Peyer's patch (tissue), 4 donors: ENCODE measurements around the gene SPATS2. TPM values are rescaled to one million over a fixed set of nuclear protein-coding genes. Genes with fewer than 3 reads are reported as not detected.

Source experiments
- DNase-seq, 3 donors: peaks; one replicate each; pipeline ENCODE4 v3.0.0-alpha.2; 2017 to 2019
- H3K27ac ChIP-seq, 4 donors: fragments of 200-600 bp; sonication (generic); one replicate each; pipeline ENCODE4 v1.5.1; 2016 to 2019
- H3K27me3 ChIP-seq, 2 donors: fragments of 200-600 bp; sonication (generic); one replicate each; pipeline ENCODE4 v1.5.1; 2019
- H3K36me3 ChIP-seq, 3 donors: fragments of 200-600 bp; sonication (generic); one replicate each; pipeline ENCODE4 v1.5.1; 2016 to 2019
- H3K4me1 ChIP-seq, 4 donors: fragments of 200-600 bp; sonication (generic); one replicate each; pipeline ENCODE4 v1.5.1; 2016 to 2019
- H3K4me3 ChIP-seq, 4 donors: fragments of 200-600 bp; sonication (generic); 1 replicate in 3 of 4; 2 replicates in 1 of 4; pipeline ENCODE4 v1.5.1; 2016 to 2019; ENCODE audit warnings: mild to moderate bottlenecking in 1 of 4
- H3K9me3 ChIP-seq, 4 donors: fragments of 200-600 bp; sonication (generic); one replicate each; pipeline ENCODE4 v1.5.1; 2016 to 2019; ENCODE audit warnings: mild to moderate bottlenecking in 1 of 4
- CTCF ChIP-seq, 6 experiments: fragments of 450-650 bp in 4 of 6; fragments of 200-600 bp in 2 of 6; sonication (generic) in 1 of 6; IDR thresholded peaks; one replicate each; pipeline ENCODE4 v1.5.1; 2017 to 2019; ENCODE audit warnings: antibody characterized with exemption in 6 of 6, mild to moderate bottlenecking in 3 of 6, moderate library complexity in 1 of 6
- POLR2A ChIP-seq, 2 donors: fragments of 450-650 bp; IDR thresholded peaks; one replicate each; pipeline ENCODE4 v1.5.1; 2017; ENCODE audit warnings: antibody characterized with exemption in 2 of 2, mild to moderate bottlenecking in 2 of 2, moderate library complexity in 2 of 2
- total RNA-seq, 4 donors: library from RNA; depleted of rRNA; stranded (reverse); fragments of >200 nt; gene quantifications; one replicate each; pipeline ENCODE4 v1.1.0, GENCODE V29; 2016

Gene SPATS2
- total RNA-seq, 4 donors from 2014 or later, result 20.2 to 49.5 (median 24.8) TPM

- TF ChIP-seq POLR2A (IDR thresholded peaks at IDR 0.05), result no peak
- no peak for TF ChIP-seq CTCF (IDR thresholded peaks at IDR 0.05)
- H3K9me3 ChIP-seq, result no peaks in the 10 kb centered on the region
- DNase-seq, result no peak
- no peaks in the 10 kb centered on the region for H3K27me3 ChIP-seq
- no peaks in the 10 kb centered on the region for H3K36me3 ChIP-seq
- H3K27ac ChIP-seq, result no peak overlapping the region
- H3K4me3 ChIP-seq, result no peak overlapping the region
- H3K4me1 ChIP-seq, result no peaks in the 10 kb centered on the region
Observed at GRCh38 chr12:49404956-49405355, 37.7 kb downstream of the SPATS2 start.

- H3K27ac ChIP-seq, result no peak overlapping the region
- H3K4me3 ChIP-seq, result no peak overlapping the region
- no peak for DNase-seq
- no peaks in the 10 kb centered on the region for H3K4me1 ChIP-seq
- H3K27me3 ChIP-seq, result no peaks in the 10 kb centered on the region
- no peaks in the 10 kb centered on the region for H3K36me3 ChIP-seq
- TF ChIP-seq POLR2A (IDR thresholded peaks at IDR 0.05) (no peak), CTCF (IDR thresholded peaks at IDR 0.05) (no peak)
- H3K9me3 ChIP-seq, result no peaks in the 10 kb centered on the region
Observed at GRCh38 chr12:49410818-49411217, 43.6 kb downstream of the SPATS2 start.

- TF ChIP-seq POLR2A (IDR thresholded peaks at IDR 0.05), result no peak
- no peak for TF ChIP-seq CTCF (IDR thresholded peaks at IDR 0.05)
- no peak overlapping the region for H3K27ac ChIP-seq
- H3K9me3 ChIP-seq, result no peaks in the 10 kb centered on the region
- no peaks in the 10 kb centered on the region for H3K4me1 ChIP-seq
- DNase-seq, result no peak
- no peaks in the 10 kb centered on the region for H3K27me3 ChIP-seq
- no peaks in the 10 kb centered on the region for H3K36me3 ChIP-seq
- H3K4me3 ChIP-seq, result no peak overlapping the region
Observed at GRCh38 chr12:49413010-49413409, 45.7 kb downstream of the SPATS2 start.

GRCh38 chr12:49413796-49414195, 46.5 kb downstream of the SPATS2 start:
- no peaks in the 10 kb centered on the region for H3K27me3 ChIP-seq
- no peak for TF ChIP-seq CTCF (IDR thresholded peaks at IDR 0.05)
- TF ChIP-seq POLR2A (IDR thresholded peaks at IDR 0.05), result no peak
- no peak for DNase-seq
- no peaks in the 10 kb centered on the region for H3K9me3 ChIP-seq
- H3K27ac ChIP-seq, result no peak overlapping the region
- H3K36me3 ChIP-seq, result no peaks in the 10 kb centered on the region
- H3K4me3 ChIP-seq, result no peak overlapping the region
- H3K4me1 ChIP-seq, result no peaks in the 10 kb centered on the region

- Histone ChIP-seq H3K4me3 (no peak overlapping the region), H3K27me3 (no peaks in the 10 kb centered on the region), H3K27ac (no peak overlapping the region), H3K9me3 (no peaks in the 10 kb centered on the region), H3K36me3 (no peaks in the 10 kb centered on the region), H3K4me1 (no peaks in the 10 kb centered on the region)
- TF ChIP-seq CTCF (IDR thresholded peaks at IDR 0.05), result no peak
- no peak for TF ChIP-seq POLR2A (IDR thresholded peaks at IDR 0.05)
- DNase-seq, result no peak
Observed at GRCh38 chr12:49414364-49414763, 47.1 kb downstream of the SPATS2 start.

GRCh38 chr12:49415521-49415970, 48.3 kb downstream of the SPATS2 start:
- H3K9me3 ChIP-seq, result no peaks in the 10 kb centered on the region
- no peaks in the 10 kb centered on the region for H3K36me3 ChIP-seq
- no peak overlapping the region for H3K4me3 ChIP-seq
- no peaks in the 10 kb centered on the region for H3K4me1 ChIP-seq
- no peak overlapping the region for H3K27ac ChIP-seq
- no peaks in the 10 kb centered on the region for H3K27me3 ChIP-seq
- TF ChIP-seq CTCF (IDR thresholded peaks at IDR 0.05) (no peak), POLR2A (IDR thresholded peaks at IDR 0.05) (no peak)
- DNase-seq, result no peak
